Suppressor macrophage (primary cell): Measurements from ENCODE around the gene FOSB.
A peak's percentile ranks its signal among the peaks of the same experiment; 100 is the strongest.

Experiments used
- DNase-seq, 4 experiments: peaks; one replicate each; pipeline ENCODE4 v3.0.0-alpha.2; 2020 to 2022

The FOSB gene

GRCh38 chr19:45442778-45443461, 24.9 kb upstream of the FOSB start:
- peak; percentile 93 to 99 (median 94) for DNase-seq

- peak; percentile 93 to 97 (median 96) for DNase-seq
Measured at GRCh38 chr19:45443462-45444317, 24.1 kb upstream of the FOSB start.

- DNase-seq: peak; percentile 91 to 96 (median 92)
Measured at GRCh38 chr19:45444318-45445041, 23.3 kb upstream of the FOSB start.

- no peak for DNase-seq
Measured at GRCh38 chr19:45445139-45445538, 22.7 kb upstream of the FOSB start.

GRCh38 chr19:45446295-45446694, 21.5 kb upstream of the FOSB start:
- DNase-seq: peak in 3 of 4 experiments; percentile 49 to 60 (median 55)

GRCh38 chr19:45446944-45447343, 20.9 kb upstream of the FOSB start:
- no peak for DNase-seq

- no peak for DNase-seq
Measured at GRCh38 chr19:45448425-45448756, 19.4 kb upstream of the FOSB start.

- no peak for DNase-seq
Measured at GRCh38 chr19:45448887-45449299, 18.9 kb upstream of the FOSB start.

- no peak for DNase-seq
Measured at GRCh38 chr19:45450012-45450333, 17.8 kb upstream of the FOSB start.

GRCh38 chr19:45451131-45451849, 16.5 kb upstream of the FOSB start:
- peak in 1 of 4 experiments; percentile 42 for DNase-seq

- DNase-seq: no peak
Measured at GRCh38 chr19:45451850-45452387, 15.9 kb upstream of the FOSB start.

GRCh38 chr19:45455707-45456499, 11.9 kb upstream of the FOSB start:
- peak; percentile 96 to 99 (median 96) for DNase-seq

- no peak for DNase-seq
Measured at GRCh38 chr19:45456500-45456815, 11.3 kb upstream of the FOSB start.

GRCh38 chr19:45457776-45458175, 10.0 kb upstream of the FOSB start:
- no peak for DNase-seq

- DNase-seq: no peak
Measured at GRCh38 chr19:45460807-45461347, 6.9 kb upstream of the FOSB start.

- DNase-seq: no peak
Measured at GRCh38 chr19:45462174-45462573, 5.6 kb upstream of the FOSB start.

GRCh38 chr19:45463241-45463640, 4.6 kb upstream of the FOSB start:
- no peak for DNase-seq

GRCh38 chr19:45464274-45464673, 3.5 kb upstream of the FOSB start:
- no peak for DNase-seq

GRCh38 chr19:45464852-45465441, 2.8 kb upstream of the FOSB start:
- no peak for DNase-seq

GRCh38 chr19:45467115-45467455, 711 bp upstream of the FOSB start:
- peak in 1 of 4 experiments; percentile 35 for DNase-seq

- peak in 3 of 4 experiments; percentile 41 to 72 (median 43) for DNase-seq
Measured at GRCh38 chr19:45468159-45468651, 409 bp downstream of the FOSB start.
